ENCODE data around the gene ARPC5L.

The ARPC5L gene

DNA sequence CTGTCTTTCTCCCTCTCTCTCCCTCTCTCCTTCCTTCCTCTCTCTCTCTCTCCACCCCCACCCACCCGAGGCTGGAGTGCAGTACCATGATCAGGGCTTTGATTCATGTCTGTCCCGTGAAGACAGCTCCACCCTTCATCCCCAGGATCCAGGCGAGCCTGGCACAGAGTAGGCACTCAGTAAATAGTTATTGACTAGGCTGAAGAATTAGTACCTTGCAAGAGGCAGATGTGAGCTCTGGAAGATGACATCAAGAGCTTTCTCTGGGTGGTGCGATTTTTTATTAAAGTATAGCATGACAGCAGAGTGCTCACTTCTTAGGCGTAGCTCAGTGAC lies 32.6 kb upstream of the ARPC5L start:
- Histone ChIP-seq H4K20me1 (ENCODE audit: low read depth, low read length) (no peaks in the 10 kb centered on the region), H3K36me3 (ENCODE audit: low read length) (no peaks in the 10 kb centered on the region), H3K9ac (ENCODE audit: low read length) (no peak overlapping the region), H3K79me2 (ENCODE audit: insufficient read depth, low read length) (no peaks in the 10 kb centered on the region), H2AFZ (ENCODE audit: low read depth, low read length, severe bottlenecking) (no peak overlapping the region), H3F3A (ENCODE audit: insufficient read depth) (peaks cover 12% of the 10 kb centered on the region), H3K9me3 (ENCODE audit: insufficient read depth, low read length) (no peaks in the 10 kb centered on the region), H3K9me2 (replicated peaks; ENCODE audit: insufficient read depth, low read length) (no peaks in the 10 kb centered on the region), H3K27me3 (ENCODE audit: low read length) (no peaks in the 10 kb centered on the region), H3K27ac (ENCODE audit: low read depth, low read length) (no peak overlapping the region), H3K4me2 (ENCODE audit: low read depth, low read length, poor library complexity, severe bottlenecking) (no peak overlapping the region), H3K4me3 (ENCODE audit: insufficient read depth, low read length, poor library complexity, severe bottlenecking) (no peak overlapping the region)
- no peak for TF ChIP-seq EZH2phosphoT487 (conservative IDR thresholded peaks at IDR 0.05; ENCODE audit: low read length)
- TF ChIP-seq, protein P1, sequence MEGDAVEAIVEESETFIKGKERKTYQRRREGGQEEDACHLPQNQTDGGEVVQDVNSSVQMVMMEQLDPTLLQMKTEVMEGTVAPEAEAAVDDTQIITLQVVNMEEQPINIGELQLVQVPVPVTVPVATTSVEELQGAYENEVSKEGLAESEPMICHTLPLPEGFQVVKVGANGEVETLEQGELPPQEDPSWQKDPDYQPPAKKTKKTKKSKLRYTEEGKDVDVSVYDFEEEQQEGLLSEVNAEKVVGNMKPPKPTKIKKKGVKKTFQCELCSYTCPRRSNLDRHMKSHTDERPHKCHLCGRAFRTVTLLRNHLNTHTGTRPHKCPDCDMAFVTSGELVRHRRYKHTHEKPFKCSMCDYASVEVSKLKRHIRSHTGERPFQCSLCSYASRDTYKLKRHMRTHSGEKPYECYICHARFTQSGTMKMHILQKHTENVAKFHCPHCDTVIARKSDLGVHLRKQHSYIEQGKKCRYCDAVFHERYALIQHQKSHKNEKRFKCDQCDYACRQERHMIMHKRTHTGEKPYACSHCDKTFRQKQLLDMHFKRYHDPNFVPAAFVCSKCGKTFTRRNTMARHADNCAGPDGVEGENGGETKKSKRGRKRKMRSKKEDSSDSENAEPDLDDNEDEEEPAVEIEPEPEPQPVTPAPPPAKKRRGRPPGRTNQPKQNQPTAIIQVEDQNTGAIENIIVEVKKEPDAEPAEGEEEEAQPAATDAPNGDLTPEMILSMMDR (IDR thresholded peaks at IDR 0.05; ENCODE audit: insufficient read depth, low read length, poor library complexity, severe bottlenecking): no peak

DNA sequence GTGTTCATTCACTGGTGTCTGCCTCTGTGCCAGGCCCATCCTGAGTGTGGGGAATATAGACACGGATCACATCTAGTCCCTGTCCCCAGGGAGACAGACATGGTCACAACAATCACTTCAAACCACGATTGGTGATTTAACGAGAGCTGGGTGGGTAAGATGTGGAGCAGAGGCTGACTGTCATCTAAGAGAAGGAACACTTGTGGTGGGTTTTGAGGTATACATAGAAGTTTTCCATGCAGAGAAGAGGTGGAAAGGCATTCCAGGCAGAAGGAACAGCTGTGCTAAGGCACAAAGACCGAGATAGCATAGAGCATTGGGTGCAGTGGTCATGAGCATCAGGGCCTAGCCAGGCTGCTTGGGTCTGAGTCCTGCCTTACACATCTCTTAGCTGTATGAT lies 31.3 kb upstream of the ARPC5L start:
- TF ChIP-seq, protein P1 (IDR thresholded peaks at IDR 0.05; ENCODE audit: insufficient read depth, low read length, poor library complexity, severe bottlenecking): no peak
- TF ChIP-seq EZH2phosphoT487 (conservative IDR thresholded peaks at IDR 0.05; ENCODE audit: low read length): no peak
- no peaks in the 10 kb centered on the region for H3K9me2 ChIP-seq (replicated peaks; ENCODE audit: insufficient read depth, low read length)
- no peak overlapping the region for H3K27ac ChIP-seq (ENCODE audit: low read depth, low read length)
- H3F3A ChIP-seq (ENCODE audit: insufficient read depth): no peaks in the 10 kb centered on the region
- no peaks in the 10 kb centered on the region for H3K36me3 ChIP-seq (ENCODE audit: low read length)
- no peaks in the 10 kb centered on the region for H3K27me3 ChIP-seq (ENCODE audit: low read length)
- no peak overlapping the region for H2AFZ ChIP-seq (ENCODE audit: low read depth, low read length, severe bottlenecking)
- H3K9me3 ChIP-seq (ENCODE audit: insufficient read depth, low read length): no peaks in the 10 kb centered on the region
- H3K9ac ChIP-seq (ENCODE audit: low read length): no peak overlapping the region
- no peaks in the 10 kb centered on the region for H3K79me2 ChIP-seq (ENCODE audit: insufficient read depth, low read length)
- H3K4me3 ChIP-seq (ENCODE audit: insufficient read depth, low read length, poor library complexity, severe bottlenecking): no peak overlapping the region
- H4K20me1 ChIP-seq (ENCODE audit: low read depth, low read length): no peaks in the 10 kb centered on the region
- no peak overlapping the region for H3K4me2 ChIP-seq (ENCODE audit: low read depth, low read length, poor library complexity, severe bottlenecking)

DNA sequence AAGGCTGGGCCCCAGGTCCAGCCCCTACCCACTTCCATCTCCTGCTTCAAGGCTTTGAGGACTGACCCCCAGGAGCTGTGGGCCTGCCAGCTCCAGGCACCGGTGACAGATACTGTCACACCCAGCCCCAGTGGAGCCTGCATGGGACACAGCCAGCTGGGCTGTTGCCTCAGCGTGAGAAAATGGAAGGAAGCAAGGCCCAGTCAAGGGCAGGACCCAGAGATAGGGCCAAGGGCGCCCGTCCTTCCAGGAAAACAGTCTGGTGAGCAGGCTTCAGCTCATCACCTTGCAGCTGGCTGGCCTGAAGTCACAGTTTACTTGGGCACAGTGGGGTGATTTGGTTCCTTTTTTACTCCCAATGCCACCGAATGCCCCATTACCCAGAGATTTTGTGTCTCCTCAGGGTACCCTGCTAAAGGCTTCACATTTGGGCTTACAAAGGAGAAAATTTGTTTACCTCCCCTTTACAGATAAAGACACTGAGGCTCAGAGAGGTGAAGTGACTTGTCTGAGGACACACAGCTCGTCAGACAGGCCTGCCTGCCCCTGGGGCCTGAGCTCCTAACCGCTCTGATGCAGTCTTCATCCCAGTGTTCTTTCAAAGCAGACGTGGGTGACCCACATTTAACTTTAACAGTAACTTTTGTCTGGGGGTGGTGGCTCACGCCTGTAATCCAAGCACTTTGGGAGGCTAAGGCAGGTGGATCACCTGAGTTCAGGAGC lies 30.1 kb upstream of the ARPC5L start:
- H3K9me2 ChIP-seq (replicated peaks; ENCODE audit: insufficient read depth, low read length): no peaks in the 10 kb centered on the region
- no peak overlapping the region for H2AFZ ChIP-seq (ENCODE audit: low read depth, low read length, severe bottlenecking)
- H3K4me2 ChIP-seq (ENCODE audit: low read depth, low read length, poor library complexity, severe bottlenecking): no peak overlapping the region
- H3K9ac ChIP-seq (ENCODE audit: low read length): no peak overlapping the region
- no peak overlapping the region for H3K4me3 ChIP-seq (ENCODE audit: insufficient read depth, low read length, poor library complexity, severe bottlenecking)
- no peaks in the 10 kb centered on the region for H3K9me3 ChIP-seq (ENCODE audit: insufficient read depth, low read length)
- no peaks in the 10 kb centered on the region for H3K27me3 ChIP-seq (ENCODE audit: low read length)
- no peak for TF ChIP-seq EZH2phosphoT487 (conservative IDR thresholded peaks at IDR 0.05; ENCODE audit: low read length)
- TF ChIP-seq, protein P1 (IDR thresholded peaks at IDR 0.05; ENCODE audit: insufficient read depth, low read length, poor library complexity, severe bottlenecking): no peak
- H3K36me3 ChIP-seq (ENCODE audit: low read length): no peaks in the 10 kb centered on the region
- H3K27ac ChIP-seq (ENCODE audit: low read depth, low read length): no peak overlapping the region
- no peaks in the 10 kb centered on the region for H3K79me2 ChIP-seq (ENCODE audit: insufficient read depth, low read length)
- H4K20me1 ChIP-seq (ENCODE audit: low read depth, low read length): no peaks in the 10 kb centered on the region
- no peaks in the 10 kb centered on the region for H3F3A ChIP-seq (ENCODE audit: insufficient read depth)

All from SU-DHL-6 (cell line).